K562 (cell line): ENCODE results near the gene SLC15A3. TPM values are rescaled to one million over a fixed set of nuclear protein-coding genes. Genes with fewer than 3 reads are reported as not detected.

Experiments used
- ATAC-seq: fragments of 200-7000 bp; cut with Tn5 transposase; 3 replicates; pipeline ENCODE4 v1.9.1; 2020; ENCODE audit warnings: moderate library complexity
- BruUV-seq: library from RNA; stranded (reverse); fragments of 400-500 nt; replicated peaks from 2 replicates; lab custom pipeline; 2021; lab: Mats Ljungman, UMichigan
- CTCF ChIA-PET: fragments of 300-600 bp; formaldehyde crosslinking; extraction: SDS; loops from one replicate; lab custom pipeline; 2021; ENCODE audit warnings: low intra/inter-chr PET ratio; lab: Yijun Ruan, JAX
- POLR2A ChIA-PET: fragments of 300-600, 350-650 bp; sonication (Branson Sonifier 250); formaldehyde crosslinking; extraction: SDS; loops from one replicate; lab custom pipeline; 2021; ENCODE audit warnings: antibody characterized with exemption, inconsistent platforms; lab: Yijun Ruan, JAX
- DNase-seq, 4 experiments: peaks; one replicate each; pipeline versions ENCODE4 v3.0.0 to v3.0.0-alpha.2; 2011 to 2018; ENCODE audit warnings: low spot score in 3 of 4, mixed read lengths in 3 of 4; ENCODE audit errors: extremely low read depth in 1 of 4
- FAIRE-seq: peaks from 2 replicates; lab custom pipeline; 2011; peaks lifted over from hg19 to GRCh38; lab: Jason Lieb, UNC
- H2AFZ ChIP-seq: 2 replicates; pipeline ENCODE4 v1.6.0; 2011; ENCODE audit warnings: low read depth, low read length, control low read depth, inconsistent platforms
- H3K27ac ChIP-seq: fragments of 200-600 bp; 3 replicates; pipeline ENCODE4 v1.8.0; 2011; ENCODE audit warnings: low read depth, mild to moderate bottlenecking, control low read depth, inconsistent platforms, low read length, moderate library complexity, mixed read lengths; ENCODE audit errors: extremely low read depth
- H3K27me3 ChIP-seq, 2 experiments: fragments of 300-600 bp in 1 of 2; 2 replicates in 1 of 2; 3 replicates in 1 of 2; pipeline versions ENCODE4 v1.6.0 to v1.8.0; 2011; ENCODE audit warnings: inconsistent platforms in 2 of 2, low read length in 2 of 2, mild to moderate bottlenecking in 1 of 2, mixed read lengths in 1 of 2, moderate library complexity in 1 of 2; ENCODE audit not compliant: control insufficient read depth in 2 of 2, insufficient read depth in 2 of 2
- H3K36me3 ChIP-seq: fragments of 300-600 bp; 3 replicates; pipeline ENCODE4 v1.8.0; 2011; ENCODE audit warnings: mild to moderate bottlenecking, low read length, inconsistent platforms; ENCODE audit not compliant: control insufficient read depth, insufficient read depth
- H3K4me1 ChIP-seq, 2 experiments: fragments of 200-600 bp in 1 of 2; replicated peaks in 1 of 2; 2 replicates in 1 of 2; 3 replicates in 1 of 2; pipeline versions ENCODE4 v1.5.1 to v1.8.0; 2011; ENCODE audit warnings: inconsistent platforms in 2 of 2, low read length in 2 of 2, mild to moderate bottlenecking in 1 of 2, mixed read lengths in 1 of 2, moderate library complexity in 1 of 2; ENCODE audit not compliant: control insufficient read depth in 2 of 2, insufficient read depth in 2 of 2
- H3K4me2 ChIP-seq: 2 replicates; pipeline ENCODE4 v1.6.1; 2011; ENCODE audit warnings: low read length, control low read depth, inconsistent platforms, mixed read lengths; ENCODE audit not compliant: insufficient read depth
- H3K4me3 ChIP-seq: fragments of 200-600 bp; sonication (generic), shearing (Covaris generic); 2 replicates; pipeline ENCODE4 v1.5.1; 2016; ENCODE audit warnings: control low read depth, inconsistent platforms
- H3K79me2 ChIP-seq: fragments of 200-600 bp; 3 replicates; pipeline ENCODE4 v1.8.0; 2011; ENCODE audit warnings: low read length, inconsistent platforms; ENCODE audit not compliant: control insufficient read depth, insufficient read depth
- H3K9ac ChIP-seq, 2 experiments: 2 replicates each; pipeline versions ENCODE4 v1.6.0 to v1.6.1; 2011; ENCODE audit warnings: low read depth in 2 of 2, low read length in 2 of 2, control low read depth in 1 of 2, inconsistent platforms in 1 of 2, mild to moderate bottlenecking in 1 of 2, mixed read lengths in 1 of 2; ENCODE audit not compliant: insufficient read depth in 1 of 2
- H3K9me1 ChIP-seq: one replicate; pipeline ENCODE4 v1.6.0; 2011; ENCODE audit warnings: inconsistent platforms, mild to moderate bottlenecking, low read length, moderate library complexity; ENCODE audit not compliant: control insufficient read depth, insufficient read depth
- H3K9me3 ChIP-seq: replicated peaks from 2 replicates; pipeline ENCODE4 v1.5.1; 2011; ENCODE audit warnings: low read depth, low read length, inconsistent platforms; ENCODE audit not compliant: control insufficient read depth, insufficient read depth
- H4K20me1 ChIP-seq: replicated peaks from 2 replicates; pipeline ENCODE4 v1.6.1; 2011; ENCODE audit warnings: low read length, inconsistent platforms, mixed read lengths; ENCODE audit not compliant: control insufficient read depth, insufficient read depth
- ARID2 ChIP-seq: fragments of 450-650 bp; IDR thresholded peaks from 2 replicates; pipeline ENCODE4 v1.6.1; 2017; ENCODE audit warnings: antibody characterized with exemption, mild to moderate bottlenecking
- CBFA2T2 ChIP-seq: fragments of 450-650 bp; conservative IDR thresholded peaks from 2 replicates; pipeline ENCODE4 v1.6.1; 2017; ENCODE audit warnings: mild to moderate bottlenecking
- CBFA2T3 ChIP-seq: fragments of 450-650 bp; IDR thresholded peaks from 2 replicates; pipeline ENCODE4 v1.6.1; 2017
- DEAF1 ChIP-seq: fragments of 450-650 bp; formaldehyde crosslinking; IDR thresholded peaks from 2 replicates; pipeline ENCODE4 v1.4.0; 2020; ENCODE audit warnings: mild to moderate bottlenecking, moderate library complexity
- FUS ChIP-seq: fragments of 200-400 bp; formaldehyde crosslinking; optimal IDR thresholded peaks from 2 replicates; pipeline ENCODE3; 2017; ENCODE audit warnings: low read depth, low read length
- HDAC2 ChIP-seq: fragments of 450-650 bp; IDR thresholded peaks from 2 replicates; pipeline ENCODE4 v1.6.1; 2016; ENCODE audit warnings: mild to moderate bottlenecking
- MEIS2 ChIP-seq: fragments of 450-650 bp; IDR thresholded peaks from 2 replicates; pipeline ENCODE4 v1.6.1; 2014; ENCODE audit warnings: mild to moderate bottlenecking; ENCODE audit not compliant: partially characterized antibody
- MYNN ChIP-seq, 2 experiments: sonication (generic); formaldehyde crosslinking in 1 of 2; IDR thresholded peaks; 2 replicates each; pipeline versions ENCODE4 v1.5.0 to v1.6.1; 2016 to 2020; ENCODE audit warnings: antibody characterized with exemption in 1 of 2, missing genetic modification reagents in 1 of 2
- RFX1 ChIP-seq: fragments of 450-650 bp; IDR thresholded peaks from 2 replicates; pipeline ENCODE4 v1.6.1; 2016; ENCODE audit warnings: mild to moderate bottlenecking, moderate library complexity
- SAP30 ChIP-seq: fragments of 200-600 bp; sonication (generic); IDR thresholded peaks from 2 replicates; pipeline ENCODE4 v1.6.1; 2012; ENCODE audit warnings: borderline replicate concordance, low read depth, mild to moderate bottlenecking, moderate library complexity, low read length, control low read depth, inconsistent platforms; ENCODE audit not compliant: insufficient read depth, poor library complexity, severe bottlenecking
- SPI1 ChIP-seq: IDR thresholded peaks from 2 replicates; pipeline ENCODE4 v1.6.1; 2011; ENCODE audit warnings: low read depth, low read length, control low read depth, borderline replicate concordance
- TAL1 ChIP-seq: fragments of 450-650 bp; IDR thresholded peaks from 2 replicates; pipeline ENCODE4 v1.6.1; 2016; ENCODE audit warnings: mild to moderate bottlenecking
- TCF3 ChIP-seq: sonication (generic); formaldehyde crosslinking; IDR thresholded peaks from 2 replicates; pipeline ENCODE4 v1.4.0; 2020; ENCODE audit warnings: mild to moderate bottlenecking, missing genetic modification reagents
- ZNF511 ChIP-seq: sonication (generic); formaldehyde crosslinking; IDR thresholded peaks from 2 replicates; pipeline ENCODE4 v1.8.0; 2022; ENCODE audit warnings: mild to moderate bottlenecking, missing genetic modification reagents
- WGBS: fragments of 100-300 bp; shearing (Covaris generic); methylation state at CpG from one replicate; pipeline ENCODE4 v1.1.6; 2016; ENCODE audit warnings: low coverage, mixed read lengths; ENCODE audit not compliant: insufficient coverage; ENCODE audit errors: missing lambda C conversion rate; 5-methylcytosine and 5-hydroxymethylcytosine counted together
- in situ Hi-C: fragments of 300-500 bp; cut with MboI; formaldehyde crosslinking; loops from 4 replicates; pipeline ENCODE4 v1.15.0; 2018; ENCODE audit warnings: inconsistent platforms, mixed read lengths
- intact Hi-C: fragments of 100-400 bp; cut with micrococcal nuclease; formaldehyde crosslinking; loops from 2 replicates; pipeline ENCODE4 v1.14.2; 2022
- polyA plus RNA-seq, 8 experiments: library from polyadenylated mRNA; depleted of rRNA in 4 of 8; stranded (reverse) in 5 of 8; unstranded in 3 of 8; fragments of >200 nt; fragmentation: Nextera tagmentation in 2 of 8; fragmentation: Illumina TruSeq in 1 of 8; extraction: Ambion mirVana in 2 of 8; extraction: Trizol in 1 of 8; gene quantifications; 2 replicates each; pipeline versions ENCODE4 v1.2.1 to v1.2.3, GENCODE V29; 2011 to 2014; ENCODE audit warnings: inconsistent platforms in 1 of 8, missing spikeins in 1 of 8
- total RNA-seq, 7 experiments: library from RNA; depleted of rRNA in 6 of 7; stranded (reverse); fragments of >200 nt in 6 of 7; fragmentation: Illumina TruSeq in 2 of 7; extraction: Trizol in 2 of 7; gene quantifications; 2 replicates each; pipeline versions ENCODE4 v1.2.1 to v1.2.3, GENCODE V29; 2011 to 2021; ENCODE audit warnings: low replicate concordance in 1 of 7

SLC15A3 gene
- total and polyA plus RNA-seq, 9 of the 15 experiments (the other 6 are each of a cell fraction or from before 2014, with no cell fraction given), result 0.07 to 0.27 TPM; not detected in 7

- FAIRE-seq, result no peak
- WGBS, result 2% methylated on average over 7 of the region's 7 CpGs
These were observed 41.6 kb upstream of the SLC15A3 start for GRCh38 chr11:60993615-60994014.

GRCh38 chr11:60992842-60993409, 41.0 kb upstream of the SLC15A3 start:
- no peak for FAIRE-seq
- Histone ChIP-seq H3K27ac (no peak overlapping the region), H4K20me1 (peaks cover 7% of the 10 kb centered on the region; the same call in 1 of the 2 replicates), H2AFZ (no peak overlapping the region), H3K36me3 (no peaks in the 10 kb centered on the region), H3K9me1 (no peaks in the 10 kb centered on the region), H3K79me2 (no peaks in the 10 kb centered on the region), H3K9ac (no peak overlapping the region), H3K9me3 (no peaks in the 10 kb centered on the region), H3K4me3 (no peak overlapping the region), H3K4me1 (peaks cover 0 to 6% of the 10 kb centered on the region in 2 experiments; a peak in 1 of 5 replicates), H3K27me3 (peaks cover 34 to 65% of the 10 kb centered on the region in 2 experiments), H3K4me2 (no peak overlapping the region)
- WGBS, result 2% methylated on average over 5 of the region's 5 CpGs
- peak in 2 of 4 experiments; percentile 58 to 63 for DNase-seq
- BruUV-seq, result no TSS peak
- in situ Hi-C loops (no loop called here), intact Hi-C loops (no loop called here)
- ATAC-seq, result peak; percentile 81
- CTCF ChIA-PET, result no interaction called here
- POLR2A ChIA-PET, result interaction anchor here (0.7 to 1.1 kb wide), 3 partner anchors 30 to 88 kb away, joined by 3 to 4 read pairs (median 4); no protein-coding TSS in a partner anchor
- TF ChIP-seq RFX1, result peak; percentile 85
- TF ChIP-seq SPI1, result 0 out of 2 replicates have a peak, but pooled peaks have one; percentile 11
- peak; percentile 47 for TF ChIP-seq TAL1
- TF ChIP-seq MYNN (IDR thresholded peaks at IDR 0.05), result peak; percentile 99
- TF ChIP-seq MYNN (CRISPR knock-in tag; IDR thresholded peaks at IDR 0.05), result peak; percentile 86
- peak; percentile 60 for TF ChIP-seq TCF3 (CRISPR knock-in tag)
- TF ChIP-seq FUS, result no peak
- no peak for TF ChIP-seq ZNF511 (CRISPR knock-in tag)
- peak; percentile 26 for TF ChIP-seq CBFA2T2
- TF ChIP-seq SAP30, result no peak
- TF ChIP-seq CBFA2T3, result peak; percentile 57
- peak; percentile 25 for TF ChIP-seq MEIS2
- TF ChIP-seq DEAF1 (CRISPR knock-in tag), result no peak

More at GRCh38 chr11:60993615-60994014, 41.6 kb upstream of the SLC15A3 start:
- Histone ChIP-seq H3K79me2 (no peaks in the 10 kb centered on the region), H3K4me2 (no peak overlapping the region), H3K9ac (no peak overlapping the region; a peak in 1 of 4 replicates), H3K36me3 (no peaks in the 10 kb centered on the region), H3K4me1 (peaks cover 0 to 6% of the 10 kb centered on the region in 2 experiments; a peak in 1 of 5 replicates), H2AFZ (no peak overlapping the region), H3K9me3 (no peaks in the 10 kb centered on the region), H3K27ac (no peak overlapping the region), H3K27me3 (peaks cover 31 to 62% of the 10 kb centered on the region in 2 experiments), H4K20me1 (peaks cover 7% of the 10 kb centered on the region; the same call in 1 of the 2 replicates), H3K4me3 (no peak overlapping the region)
- intact Hi-C loops, result no loop called here
- POLR2A ChIA-PET, result interaction anchor here (1.0 to 1.1 kb wide), 2 partner anchors 29 to 87 kb away, joined by 4 read pairs; no protein-coding TSS in a partner anchor
- ATAC-seq, result no peak
- in situ Hi-C loops, result no loop called here
- no peak for DNase-seq
- CTCF ChIA-PET, result no interaction called here
- BruUV-seq, result no TSS peak
- TF ChIP-seq HDAC2 (no peak), ARID2 (no peak)
- TF ChIP-seq, all 486 proteins: peak for 0
- H3K9me1 ChIP-seq, result no peaks in the 10 kb centered on the region
